Right lobe of liver (tissue), 6 donors: ENCODE results near the gene PRKAR1B. TPM values are rescaled to one million over a fixed set of nuclear protein-coding genes. Genes with fewer than 3 reads are reported as not detected.

Source experiments
- ATAC-seq, 4 donors: fragments of 200-7000 bp; cut with Tn5 transposase; one replicate each; pipeline ENCODE4 v1.9.1; 2020; ENCODE audit warnings: mild to moderate bottlenecking in 4 of 4, moderate library complexity in 4 of 4
- DNase-seq, 3 donors: peaks; one replicate each; pipeline ENCODE4 v3.0.0-alpha.2; 2020
- H3K27ac ChIP-seq, 3 donors: fragments of 200-600 bp; one replicate each; pipeline ENCODE4 v1.8.0; 2022
- H3K27me3 ChIP-seq, 2 donors: fragments of 200-600 bp; one replicate each; pipeline ENCODE4 v1.8.0; 2022
- H3K36me3 ChIP-seq, 4 donors: fragments of 200-600 bp; sonication (generic) in 1 of 4; one replicate each; pipeline versions ENCODE4 v1.5.1 to v1.8.0; 2017 to 2022; ENCODE audit warnings: control low read depth in 1 of 4
- H3K4me1 ChIP-seq, 4 donors: fragments of 200-600 bp; sonication (generic) in 1 of 4; one replicate each; pipeline versions ENCODE4 v1.5.1 to v1.8.0; 2017 to 2022; ENCODE audit warnings: control low read depth in 1 of 4
- H3K4me3 ChIP-seq, 3 donors: fragments of 200-600 bp; one replicate each; pipeline ENCODE4 v1.8.0; 2022
- H3K9me3 ChIP-seq, 4 donors: fragments of 200-600 bp; sonication (generic) in 1 of 4; one replicate each; pipeline versions ENCODE4 v1.5.1 to v1.8.0; 2017 to 2022; ENCODE audit warnings: control low read depth in 1 of 4
- CTCF ChIP-seq, 4 donors: fragments of 200-600 bp in 3 of 4; fragments of 450-650 bp in 1 of 4; IDR thresholded peaks; one replicate each; pipeline versions ENCODE4 v1.5.1 to v1.8.0; 2016 to 2022; ENCODE audit warnings: antibody characterized with exemption in 4 of 4, mild to moderate bottlenecking in 2 of 4
- POLR2A ChIP-seq: fragments of 450-650 bp; IDR thresholded peaks from one replicate; pipeline ENCODE4 v1.6.1; 2017; ENCODE audit warnings: antibody characterized with exemption, mild to moderate bottlenecking
- WGBS: methylation state at CpG from one replicate; pipeline ENCODE4 v1.1.6; 2018; ENCODE audit warnings: low coverage, low lambda C conversion rate; ENCODE audit not compliant: insufficient coverage; ENCODE audit errors: missing lambda C conversion rate; 5-methylcytosine and 5-hydroxymethylcytosine counted together
- intact Hi-C, 2 donors: fragments of 100-400 bp; cut with DNase I; formaldehyde crosslinking; loops; one replicate each; pipeline versions ENCODE4 v1.11.2 to v1.14.1; 2022
- total RNA-seq, 6 experiments: library from RNA; depleted of rRNA in 2 of 6; stranded (reverse); fragments of >200 nt in 2 of 6; fragmentation: NEBNext Ultra II Directional in 3 of 6; extraction: Animal tissue kit (Norgen Biotek cat#: 25700) in 3 of 6; gene quantifications; one replicate each; pipeline versions ENCODE4 v1.1.0 to v1.2.4, GENCODE V29; 2016 to 2023
- donor health status: DM: no; HTN: yes; CAD: no.
- donor health status: DM: no; HTN: no; CAD: no.
- donor health status: DM: no; HTN: no; CAD: no.
- donor health status: DM: no; HTN: yes; CAD: no.
- donor health status: DM: no; HTN: yes; CAD: no.

The PRKAR1B gene
- total RNA-seq, 6 experiments from 2014 or later, result 4.7 to 20.8 (median 11.3) TPM

- Histone ChIP-seq H3K4me1 (peaks cover 0 to 26% (median 6%) of the 10 kb centered on the region in 4 donors), H3K4me3 (no peak overlapping the region), H3K9me3 (no peaks in the 10 kb centered on the region), H3K27ac (no peak overlapping the region), H3K27me3 (no peaks in the 10 kb centered on the region), H3K36me3 (no peaks in the 10 kb centered on the region)
- DNase-seq, result no peak
- TF ChIP-seq CTCF (IDR thresholded peaks at IDR 0.05) (no peak), POLR2A (no peak)
- 100% methylated on average over 1 of the region's 9 CpGs for WGBS
- intact Hi-C loops, result no loop called here
- no peak for ATAC-seq
These were observed 1.5 kb upstream of the PRKAR1B start for GRCh38 chr7:728602-729001.

GRCh38 chr7:727806-728460 is 852 bp upstream of the PRKAR1B start:
- H3K4me3 ChIP-seq, result no peak overlapping the region
- ATAC-seq (peak in 1 of 4 donors; percentile 7), DNase-seq (no peak)
- H3K27me3 ChIP-seq, result no peaks in the 10 kb centered on the region
- H3K27ac ChIP-seq, result no peak overlapping the region
- no peaks in the 10 kb centered on the region for H3K36me3 ChIP-seq
- H3K9me3 ChIP-seq, result no peaks in the 10 kb centered on the region
- TF ChIP-seq POLR2A (no peak), CTCF (IDR thresholded peaks at IDR 0.05) (no peak)
- 37% methylated on average over 17 of the region's 21 CpGs for WGBS
- intact Hi-C loops, result no loop called here
- peaks cover 0 to 25% (median 4%) of the 10 kb centered on the region in 4 donors for H3K4me1 ChIP-seq

GRCh38 chr7:726854-727103 is 302 bp downstream of the PRKAR1B start:
- no peaks in the 10 kb centered on the region for H3K36me3 ChIP-seq
- no peaks in the 10 kb centered on the region for H3K27me3 ChIP-seq
- TF ChIP-seq CTCF (IDR thresholded peaks at IDR 0.05), result no peak
- no peak for TF ChIP-seq POLR2A
- H3K4me1 ChIP-seq, result peaks cover 0 to 13% (median under 1%) of the 10 kb centered on the region in 4 donors
- H3K4me3 ChIP-seq, result peak overlapping the region; percentile 57 to 98 (median 68)
- ATAC-seq (peak in 1 of 4 donors; percentile 25), DNase-seq (no peak)
- H3K27ac ChIP-seq, result peak overlapping the region in 2 of 3 donors; percentile 40 to 47
- no CpG with 5 or more reads among the region's 39 CpGs for WGBS
- no peaks in the 10 kb centered on the region for H3K9me3 ChIP-seq
- intact Hi-C loops, result no loop called here

- Histone ChIP-seq H3K36me3 (no peaks in the 10 kb centered on the region), H3K4me1 (peaks cover 0 to 11% (median 0%) of the 10 kb centered on the region in 4 donors), H3K9me3 (no peaks in the 10 kb centered on the region), H3K27ac (peak within 1 kb of the TSS in 2 of 3 donors; percentile 40 to 47), H3K4me3 (peak within 1 kb of the TSS; percentile 57 to 98 (median 68)), H3K27me3 (no peaks in the 10 kb centered on the region)
- WGBS, result 59% methylated on average over 4 of the region's 56 CpGs
- intact Hi-C loops, result no loop called here
- TF ChIP-seq POLR2A, result peak; percentile 56
- no peak for TF ChIP-seq CTCF (IDR thresholded peaks at IDR 0.05)
- peak; percentile 86 to 89 (median 87) for DNase-seq
- ATAC-seq, result peak; percentile 86 to 97 (median 92)
These were observed 812 bp downstream of the PRKAR1B start, which contains the start of gene DNAAF5 for GRCh38 chr7:726084-726853. Gene DNAAF5 (plus strand): TSS chr7:726699. CDS start chr7:726721, 22 bp downstream.
